PC-3 (cell line): Measurements from ENCODE around the gene NAT9.

Experiments used
- EZH2 ChIP-seq: fragments of 300-600 bp; sonication (generic); IDR thresholded peaks from one replicate; pipeline ENCODE4 v1.6.1; 2017; ENCODE audit warnings: antibody characterized with exemption, mild to moderate bottlenecking, low read length; ENCODE audit not compliant: unreplicated experiment
- EZH2phosphoT487 ChIP-seq: fragments of 300-600 bp; sonication (generic); IDR thresholded peaks from 2 replicates; pipeline ENCODE4 v1.6.1; 2018; ENCODE audit warnings: mild to moderate bottlenecking, antibody characterized with exemption, low read length, borderline replicate concordance
- TF ChIP-seq, protein P1 (sequence below): fragments of 300-600 bp; sonication (generic); conservative IDR thresholded peaks from 2 replicates; pipeline ENCODE4 v1.5.1; 2017; ENCODE audit warnings: antibody characterized with exemption, low read depth, mild to moderate bottlenecking, low read length

DNA sequence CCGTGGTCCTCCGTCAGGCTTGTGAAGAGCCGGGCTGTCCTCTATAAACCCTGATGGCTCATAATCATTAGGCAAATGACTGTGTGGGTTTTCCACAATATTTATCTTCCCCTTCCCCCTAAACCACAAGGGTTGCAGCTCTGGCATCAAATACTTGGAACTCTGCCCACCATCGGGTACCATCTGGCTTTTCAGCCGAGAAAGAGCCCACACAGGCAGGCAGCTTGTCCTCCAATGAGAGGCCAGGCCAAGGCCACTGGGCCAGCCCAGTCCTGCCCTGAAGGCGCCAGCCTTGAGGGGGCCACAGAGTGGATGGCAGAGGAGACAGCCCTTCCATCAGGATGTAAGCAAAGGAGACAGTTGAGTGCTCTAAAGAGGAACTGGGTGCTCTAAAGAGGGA, 31.8 kb upstream of the NAT9 start:
- TF ChIP-seq, protein P1, sequence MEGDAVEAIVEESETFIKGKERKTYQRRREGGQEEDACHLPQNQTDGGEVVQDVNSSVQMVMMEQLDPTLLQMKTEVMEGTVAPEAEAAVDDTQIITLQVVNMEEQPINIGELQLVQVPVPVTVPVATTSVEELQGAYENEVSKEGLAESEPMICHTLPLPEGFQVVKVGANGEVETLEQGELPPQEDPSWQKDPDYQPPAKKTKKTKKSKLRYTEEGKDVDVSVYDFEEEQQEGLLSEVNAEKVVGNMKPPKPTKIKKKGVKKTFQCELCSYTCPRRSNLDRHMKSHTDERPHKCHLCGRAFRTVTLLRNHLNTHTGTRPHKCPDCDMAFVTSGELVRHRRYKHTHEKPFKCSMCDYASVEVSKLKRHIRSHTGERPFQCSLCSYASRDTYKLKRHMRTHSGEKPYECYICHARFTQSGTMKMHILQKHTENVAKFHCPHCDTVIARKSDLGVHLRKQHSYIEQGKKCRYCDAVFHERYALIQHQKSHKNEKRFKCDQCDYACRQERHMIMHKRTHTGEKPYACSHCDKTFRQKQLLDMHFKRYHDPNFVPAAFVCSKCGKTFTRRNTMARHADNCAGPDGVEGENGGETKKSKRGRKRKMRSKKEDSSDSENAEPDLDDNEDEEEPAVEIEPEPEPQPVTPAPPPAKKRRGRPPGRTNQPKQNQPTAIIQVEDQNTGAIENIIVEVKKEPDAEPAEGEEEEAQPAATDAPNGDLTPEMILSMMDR, result no peak
- TF ChIP-seq EZH2, result no peak
- no peak for TF ChIP-seq EZH2phosphoT487
